HUES48 (cell line): ENCODE data around the gene CNN2.
A peak's percentile ranks its signal among the peaks of the same experiment; 100 is the strongest.

Experiments
- H3K27ac ChIP-seq: one replicate; pipeline ENCODE4 v1.7.0; 2013; ENCODE audit warnings: low read depth, low read length, inconsistent platforms
- H3K27me3 ChIP-seq: 2 replicates; pipeline ENCODE4 v1.6.1; 2013; ENCODE audit warnings: mild to moderate bottlenecking, low read length; ENCODE audit not compliant: control insufficient read depth, insufficient read depth
- H3K36me3 ChIP-seq: 2 replicates; pipeline ENCODE4 v1.6.1; 2013; ENCODE audit warnings: low read length; ENCODE audit not compliant: control insufficient read depth, insufficient read depth
- H3K4me1 ChIP-seq: 2 replicates; pipeline ENCODE4 v1.6.1; 2013; ENCODE audit warnings: mild to moderate bottlenecking, low read length; ENCODE audit not compliant: control insufficient read depth, insufficient read depth
- H3K4me3 ChIP-seq: 2 replicates; pipeline ENCODE4 v1.5.1; 2013; ENCODE audit warnings: mild to moderate bottlenecking, low read depth, low read length
- H3K9ac ChIP-seq: 2 replicates; pipeline ENCODE4 v1.6.1; 2013; ENCODE audit warnings: mild to moderate bottlenecking, low read depth, low read length, moderate library complexity
- H3K9me3 ChIP-seq: 2 replicates; pipeline ENCODE4 v1.6.1; 2013; ENCODE audit warnings: low read length; ENCODE audit not compliant: control insufficient read depth, insufficient read depth

Gene CNN2

DNA sequence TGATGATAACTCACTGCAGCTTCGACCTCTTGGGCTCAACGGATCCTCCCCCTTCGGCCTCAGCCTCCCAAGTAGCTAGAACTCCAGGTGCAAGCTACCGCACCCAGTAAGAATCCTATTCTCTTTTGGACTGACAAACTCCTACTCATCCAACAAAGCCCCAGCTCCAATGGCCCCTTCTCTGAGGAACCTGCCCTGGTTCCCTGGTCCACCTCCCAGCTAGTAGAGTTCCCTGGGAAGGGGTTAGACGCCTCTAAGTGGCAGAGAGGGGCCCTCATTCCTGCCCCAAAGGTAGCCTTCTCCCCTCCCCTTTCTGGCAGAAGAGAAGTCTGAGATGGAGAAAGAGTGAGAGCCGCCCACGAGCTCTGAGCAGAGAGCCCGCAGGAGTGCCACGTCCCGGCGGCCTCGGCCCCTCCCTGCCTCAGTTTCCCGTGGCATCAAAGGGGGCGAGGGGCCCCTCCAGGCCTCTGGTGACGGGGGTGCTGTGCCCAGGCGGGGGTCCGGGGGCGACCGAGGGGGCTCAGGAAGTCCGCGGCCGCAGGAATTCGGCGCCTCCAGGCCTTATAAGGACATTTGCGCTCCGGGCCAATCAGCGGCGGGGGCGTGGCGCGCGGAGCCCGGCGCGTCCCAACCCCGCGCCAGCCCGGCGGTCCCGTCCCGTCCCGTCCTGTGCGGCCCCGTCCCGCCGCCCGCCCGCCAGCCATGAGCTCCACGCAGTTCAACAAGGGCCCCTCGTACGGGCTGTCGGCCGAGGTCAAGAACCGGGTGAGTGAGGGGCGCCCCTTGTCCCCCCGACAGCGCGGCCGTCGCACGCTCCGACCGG lies at the start of gene CNN2:
TSS of gene CNN2 (plus strand) at position 649 of the 823 bp plus-strand sequence. CDS start at position 703, 54 bp downstream.
- no peaks in the 10 kb centered on the region for H3K4me1 ChIP-seq
- no peaks in the 10 kb centered on the region for H3K9me3 ChIP-seq
- H3K27ac ChIP-seq: peak within 1 kb of the TSS; percentile 99
- peak within 1 kb of the TSS; percentile 97 for H3K4me3 ChIP-seq
- H3K27me3 ChIP-seq: no peaks in the 10 kb centered on the region
- H3K36me3 ChIP-seq: peaks cover 19% of the 10 kb centered on the region
- peak within 1 kb of the TSS; percentile 99 for H3K9ac ChIP-seq

DNA sequence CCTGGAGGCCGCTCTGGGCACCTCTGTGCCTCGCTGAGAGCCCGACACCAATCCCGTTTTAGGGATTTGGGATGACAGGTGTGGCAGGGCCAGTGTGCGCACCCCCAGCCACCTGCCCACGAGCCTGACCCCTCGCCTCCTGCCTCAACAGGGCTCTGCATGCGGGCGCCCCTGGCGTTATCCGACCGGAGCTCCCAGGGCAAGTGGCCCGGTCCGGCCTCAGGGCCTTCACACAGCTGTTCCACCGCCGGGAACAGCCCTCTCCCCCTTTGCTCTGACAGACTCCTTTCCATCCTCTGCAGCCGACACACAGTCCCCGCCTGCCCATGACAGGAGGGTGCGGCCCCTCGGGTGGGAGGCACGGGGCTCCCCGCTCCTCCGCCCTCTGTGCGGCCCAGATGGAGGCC lies 49.3 kb upstream of the CNN2 start:
- Histone ChIP-seq H3K4me3 (no peak overlapping the region), H3K27me3 (no peaks in the 10 kb centered on the region), H3K36me3 (peaks cover 5% of the 10 kb centered on the region), H3K9me3 (no peaks in the 10 kb centered on the region), H3K4me1 (peaks cover 3% of the 10 kb centered on the region; the same call in 1 of the 2 replicates), H3K27ac (no peak overlapping the region), H3K9ac (no peak overlapping the region)

DNA sequence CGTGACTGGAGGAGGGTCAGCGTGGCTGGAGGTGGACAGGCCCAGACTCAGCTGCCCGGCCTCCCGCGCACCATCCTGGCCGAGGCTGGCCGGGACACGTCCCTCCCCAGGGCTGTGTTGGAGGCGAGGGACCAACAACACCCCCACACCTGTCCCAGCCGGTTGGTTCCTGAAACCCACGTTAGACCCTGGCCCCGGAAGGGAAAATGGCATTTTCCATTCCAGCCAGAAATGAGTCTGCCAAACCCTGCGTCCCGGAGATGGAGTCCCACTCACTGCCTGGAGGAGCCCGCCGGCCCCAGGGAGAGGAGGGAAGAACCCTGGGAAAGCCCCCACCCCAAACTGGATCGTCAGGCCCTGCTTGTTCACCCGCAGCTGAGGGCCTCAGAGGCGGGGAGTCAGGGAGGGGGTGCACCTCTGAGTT lies 47.1 kb upstream of the CNN2 start:
- H3K36me3 ChIP-seq: no peaks in the 10 kb centered on the region
- H3K9me3 ChIP-seq: no peaks in the 10 kb centered on the region
- peaks cover 7% of the 10 kb centered on the region; the same call in 1 of the 2 replicates for H3K4me1 ChIP-seq
- H3K27ac ChIP-seq: peak overlapping the region; percentile 37
- H3K9ac ChIP-seq: no peak overlapping the region
- H3K27me3 ChIP-seq: no peaks in the 10 kb centered on the region
- no peak overlapping the region for H3K4me3 ChIP-seq

DNA sequence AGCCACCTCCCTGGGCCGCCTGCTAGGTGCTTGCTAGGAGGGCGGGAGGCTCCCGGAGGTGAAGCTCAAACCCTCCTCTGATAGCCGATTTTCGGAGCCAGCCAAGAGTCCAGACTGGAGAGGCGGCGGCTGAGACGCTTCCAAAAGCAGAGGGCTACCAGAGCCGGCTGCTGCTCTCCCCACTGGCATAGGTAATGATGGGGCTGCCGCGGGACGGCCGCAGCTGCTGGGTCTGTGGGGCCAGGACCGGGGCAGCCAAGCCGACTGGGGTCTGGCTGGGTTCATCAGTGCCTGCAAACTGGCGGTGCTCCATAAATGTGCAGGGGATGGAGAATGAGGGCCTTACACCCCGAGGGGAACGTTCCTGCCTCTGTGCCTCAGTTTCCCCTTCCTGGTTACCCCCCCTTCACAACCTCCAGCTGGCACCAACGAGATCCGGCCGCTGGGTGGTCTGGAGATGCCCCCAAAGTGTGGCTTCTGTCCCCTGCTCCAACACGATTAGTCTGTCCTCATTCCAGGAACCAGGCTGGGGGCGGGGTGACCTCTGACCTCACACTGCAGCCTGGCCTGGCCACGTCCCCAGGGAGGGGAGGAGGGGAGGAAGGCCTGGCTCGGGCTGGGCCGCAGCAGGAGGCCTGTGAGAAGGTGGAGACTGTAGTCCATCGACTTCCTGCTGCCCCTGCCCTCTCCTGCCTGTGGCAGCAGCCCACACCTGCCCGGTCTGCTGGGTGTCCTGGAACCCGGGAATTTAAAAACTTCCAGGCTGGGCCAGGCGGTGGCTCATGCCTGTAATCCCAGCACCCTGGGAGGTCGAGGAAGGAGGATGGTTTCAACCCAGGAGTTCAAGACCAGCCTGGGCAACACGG lies 46.0 kb upstream of the CNN2 start:
- no peaks in the 10 kb centered on the region for H3K27me3 ChIP-seq
- peak overlapping the region; percentile 78 for H3K27ac ChIP-seq
- no peaks in the 10 kb centered on the region for H3K9me3 ChIP-seq
- H3K4me1 ChIP-seq: peaks cover 7% of the 10 kb centered on the region; the same call in 1 of the 2 replicates
- no peak overlapping the region for H3K9ac ChIP-seq
- no peak overlapping the region for H3K4me3 ChIP-seq
- H3K36me3 ChIP-seq: no peaks in the 10 kb centered on the region

DNA sequence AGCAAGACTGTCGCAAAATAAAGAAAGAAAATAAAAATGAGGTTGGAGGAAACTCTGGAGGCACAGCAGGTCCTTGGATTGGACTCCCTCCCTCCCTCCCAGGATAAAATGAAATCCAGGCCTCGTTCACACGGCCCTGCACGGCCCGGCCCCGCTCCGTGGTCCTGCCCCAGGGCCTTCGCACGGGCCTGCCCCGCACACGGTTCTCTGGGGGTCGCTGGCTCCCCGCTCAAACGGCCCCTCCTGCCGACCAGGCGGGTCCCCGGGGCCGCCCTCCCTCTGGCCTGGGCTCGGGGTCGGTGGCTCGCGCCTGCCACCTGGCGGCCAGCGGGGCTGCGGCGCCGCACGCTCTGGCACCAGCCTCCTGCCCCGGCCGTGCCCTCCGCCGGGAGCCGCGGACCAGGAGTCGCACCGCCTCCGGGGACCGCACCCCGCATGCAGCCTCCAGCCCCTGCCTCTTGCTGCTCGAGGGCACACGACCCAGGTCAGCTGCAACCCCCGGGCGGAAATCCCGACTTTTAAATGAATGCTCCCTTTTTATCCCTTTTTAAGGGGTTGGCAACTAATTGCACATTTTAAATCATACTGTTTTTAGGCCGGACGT lies 43.7 kb upstream of the CNN2 start:
- H3K36me3 ChIP-seq: peaks cover 21% of the 10 kb centered on the region
- no peaks in the 10 kb centered on the region for H3K9me3 ChIP-seq
- no peaks in the 10 kb centered on the region for H3K27me3 ChIP-seq
- no peak overlapping the region for H3K9ac ChIP-seq
- H3K4me1 ChIP-seq: peaks cover 7% of the 10 kb centered on the region; the same call in 1 of the 2 replicates
- H3K27ac ChIP-seq: peak overlapping the region; percentile 12
- no peak overlapping the region; the same call in 1 of the 2 replicates for H3K4me3 ChIP-seq

DNA sequence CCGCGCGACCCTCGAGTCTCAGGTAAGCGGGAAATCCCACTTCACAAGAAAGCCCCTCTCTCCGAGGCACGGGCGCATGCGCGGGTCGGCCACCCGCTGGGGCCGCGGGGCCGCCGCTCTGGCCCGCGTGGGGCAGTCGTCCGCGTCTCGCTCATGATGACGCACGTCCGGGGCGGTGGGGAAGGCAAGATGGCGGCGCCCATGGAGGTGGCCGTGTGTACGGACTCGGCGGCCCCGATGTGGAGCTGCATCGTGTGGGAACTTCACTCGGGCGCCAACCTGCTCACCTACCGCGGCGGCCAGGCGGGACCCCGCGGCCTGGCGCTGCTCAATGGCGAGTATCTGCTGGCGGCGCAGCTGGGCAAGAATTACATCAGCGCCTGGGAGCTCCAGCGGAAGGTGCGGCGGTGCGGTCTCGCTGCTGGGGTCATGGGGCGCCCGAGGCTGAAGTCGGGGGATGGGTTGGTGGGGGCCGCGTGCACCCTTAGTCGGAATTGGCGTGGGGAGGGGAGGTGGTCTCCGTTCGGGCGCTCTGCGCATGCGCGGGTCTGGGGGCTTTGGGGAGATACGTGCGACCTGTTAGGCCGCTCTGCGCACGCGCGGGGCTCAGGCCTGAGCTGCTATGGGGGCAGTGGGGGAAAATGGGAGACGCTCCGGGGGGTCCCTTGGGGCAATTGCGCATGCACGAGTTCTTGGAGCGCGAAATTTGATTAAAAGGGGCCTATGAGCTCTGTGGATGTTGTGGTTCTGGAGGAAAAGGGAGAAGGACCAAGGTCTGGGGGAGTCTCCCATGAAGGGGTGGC lies 42.0 kb upstream of the CNN2 start, which contains the start of gene WDR18:
TSS of gene WDR18 (plus strand) at position 181 of the 803 bp plus-strand sequence. CDS start at position 190, 9 bp downstream.
- no peaks in the 10 kb centered on the region for H3K27me3 ChIP-seq
- peaks cover 25% of the 10 kb centered on the region for H3K36me3 ChIP-seq
- peak within 1 kb of the TSS; percentile 97 for H3K27ac ChIP-seq
- peaks cover 7% of the 10 kb centered on the region; the same call in 1 of the 2 replicates for H3K4me1 ChIP-seq
- no peaks in the 10 kb centered on the region for H3K9me3 ChIP-seq
- H3K4me3 ChIP-seq: peak within 1 kb of the TSS; percentile 93
- peak within 1 kb of the TSS; percentile 98 for H3K9ac ChIP-seq

DNA sequence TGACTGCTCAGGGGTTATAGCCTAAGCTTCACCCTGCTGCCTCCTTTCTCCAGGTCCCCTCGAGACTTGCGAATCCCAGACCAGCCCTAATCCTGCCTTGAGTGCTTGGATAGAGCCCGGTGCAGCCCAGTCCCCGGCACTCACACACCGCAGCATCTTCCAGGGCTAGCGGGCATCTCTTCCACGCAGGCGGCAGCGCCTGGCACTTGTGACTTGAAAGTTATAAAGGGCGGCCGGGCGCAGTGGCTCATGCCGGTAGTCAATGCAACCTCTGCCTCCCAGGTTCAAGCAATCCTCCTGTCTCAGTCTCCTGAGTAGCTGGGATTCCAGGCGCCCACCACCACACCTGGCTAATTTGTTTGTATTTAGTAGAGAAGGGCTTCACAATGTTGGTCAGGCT lies 40.3 kb upstream of the CNN2 start:
- Histone ChIP-seq H3K27me3 (no peaks in the 10 kb centered on the region), H3K4me3 (no peak overlapping the region), H3K9ac (no peak overlapping the region), H3K36me3 (peaks cover 39% of the 10 kb centered on the region), H3K27ac (no peak overlapping the region), H3K4me1 (peaks cover 3% of the 10 kb centered on the region; the same call in 1 of the 2 replicates), H3K9me3 (no peaks in the 10 kb centered on the region)

DNA sequence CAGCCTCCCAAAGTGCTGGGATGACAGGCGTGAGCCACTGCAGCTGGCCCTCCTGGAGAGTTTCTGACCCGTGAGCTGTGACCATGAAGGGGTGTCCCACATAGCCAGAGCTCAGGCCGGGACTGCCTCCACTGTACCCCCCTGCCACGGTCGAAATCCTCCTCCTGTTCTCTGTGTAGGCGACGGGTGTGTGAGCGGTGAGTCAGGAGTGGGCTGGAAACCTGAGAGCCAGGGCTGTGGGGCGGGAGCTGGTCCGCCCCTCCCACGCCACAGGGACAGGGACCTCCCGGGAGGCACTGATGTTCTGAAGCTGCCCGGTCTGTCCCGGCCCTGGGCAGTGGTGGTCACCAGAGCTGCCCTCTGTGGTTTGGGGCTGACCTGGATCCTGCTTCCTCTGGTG lies 38.3 kb upstream of the CNN2 start:
- Histone ChIP-seq H3K27ac (no peak overlapping the region), H3K9me3 (no peaks in the 10 kb centered on the region), H3K9ac (no peak overlapping the region), H3K36me3 (peaks cover 43% of the 10 kb centered on the region), H3K4me1 (peaks cover 3% of the 10 kb centered on the region; the same call in 1 of the 2 replicates), H3K27me3 (no peaks in the 10 kb centered on the region), H3K4me3 (no peak overlapping the region)

DNA sequence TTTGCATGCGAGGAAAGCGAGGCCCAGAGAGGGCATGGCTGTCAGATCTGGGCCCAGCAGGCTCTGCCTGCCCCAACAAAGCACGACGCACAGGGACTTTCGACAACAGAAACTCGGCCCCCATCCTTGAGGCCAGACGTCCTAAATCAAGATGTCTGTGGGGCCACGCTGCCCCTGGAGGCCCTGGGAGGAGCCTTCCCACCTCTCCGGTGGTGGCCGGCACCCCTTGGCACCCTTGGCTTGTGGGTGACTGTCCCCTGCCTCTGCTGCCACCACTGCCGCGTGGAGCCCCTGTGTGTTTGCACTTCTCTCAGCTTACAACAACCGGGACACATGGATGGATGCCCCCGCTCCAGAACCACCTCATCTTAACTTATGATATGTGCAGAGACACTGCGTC lies 37.9 kb upstream of the CNN2 start:
- Histone ChIP-seq H3K27ac (no peak overlapping the region), H3K27me3 (no peaks in the 10 kb centered on the region), H3K9ac (no peak overlapping the region), H3K9me3 (no peaks in the 10 kb centered on the region), H3K36me3 (peaks cover 43% of the 10 kb centered on the region), H3K4me3 (no peak overlapping the region), H3K4me1 (peaks cover 3% of the 10 kb centered on the region; the same call in 1 of the 2 replicates)
